IMR-90 (cell line): ENCODE measurements around the gene RBKS. TPM values are rescaled to one million over a fixed set of nuclear protein-coding genes. Genes with fewer than 3 reads are reported as not detected.

Experiments
- ATAC-seq: fragments of 200-7000 bp; cut with Tn5 transposase; 2 replicates; pipeline ENCODE4 v1.9.1; 2020; ENCODE audit warnings: low read depth, mild to moderate bottlenecking, moderate library complexity
- BruUV-seq: library from RNA; stranded (reverse); fragments of 400-500 nt; replicated peaks from 2 replicates; lab custom pipeline; 2021; lab: Mats Ljungman, UMichigan
- CTCF ChIA-PET: fragments of 300-600 bp; formaldehyde crosslinking; extraction: SDS; loops from one replicate; lab custom pipeline; 2021; ENCODE audit warnings: antibody characterized with exemption; lab: Yijun Ruan, JAX
- POLR2A ChIA-PET: fragments of 300-600 bp; sonication (Branson Sonifier 250); formaldehyde crosslinking; loops from one replicate; lab custom pipeline; 2022; ENCODE audit warnings: antibody characterized with exemption; ENCODE audit not compliant: unreplicated experiment; lab: Charles Lee
- DNase-seq: peaks from one replicate; pipeline ENCODE4 v3.0.0; 2013
- H2AFZ ChIP-seq: replicated peaks from 2 replicates; pipeline ENCODE3; 2013; ENCODE audit warnings: low read length, mild to moderate bottlenecking; ENCODE audit not compliant: poor library complexity
- H2AK5ac ChIP-seq: 2 replicates; pipeline ENCODE4 v1.6.1; 2013; ENCODE audit warnings: low read depth, low read length, inconsistent platforms
- H2AK9ac ChIP-seq: replicated peaks from 2 replicates; pipeline ENCODE3; 2013; ENCODE audit warnings: mild to moderate bottlenecking, low read depth, low read length, moderate library complexity; ENCODE audit not compliant: poor library complexity
- H2BK120ac ChIP-seq: 2 replicates; pipeline ENCODE4 v1.6.1; 2013; ENCODE audit warnings: low read depth, low read length, inconsistent platforms
- H2BK15ac ChIP-seq: 3 replicates; pipeline ENCODE4 v1.6.1; 2013; ENCODE audit warnings: low read depth, low read length, inconsistent platforms
- H2BK20ac ChIP-seq: 2 replicates; pipeline ENCODE4 v1.6.1; 2013; ENCODE audit warnings: low read depth, mild to moderate bottlenecking, inconsistent platforms, low read length, moderate library complexity
- H2BK5ac ChIP-seq: 2 replicates; pipeline ENCODE4 v1.6.1; 2013; ENCODE audit warnings: mild to moderate bottlenecking, low read depth, low read length, inconsistent platforms; ENCODE audit not compliant: poor library complexity, severe bottlenecking
- H3K14ac ChIP-seq: replicated peaks from 2 replicates; pipeline ENCODE4 v1.6.1; 2013; ENCODE audit warnings: low read depth, low read length, inconsistent platforms
- H3K18ac ChIP-seq: 2 replicates; pipeline ENCODE4 v1.6.1; 2013; ENCODE audit warnings: low read depth, low read length, control low read depth
- H3K23ac ChIP-seq: 2 replicates; pipeline ENCODE4 v1.6.1; 2013; ENCODE audit warnings: low read depth, low read length, inconsistent platforms
- H3K27ac ChIP-seq: 2 replicates; pipeline ENCODE4 v1.5.1; 2013; ENCODE audit warnings: mild to moderate bottlenecking, control low read depth, low read length; ENCODE audit not compliant: insufficient read depth
- H3K27me3 ChIP-seq: 2 replicates; pipeline ENCODE4 v1.6.1; 2013; ENCODE audit warnings: low read length; ENCODE audit not compliant: control insufficient read depth, insufficient read depth
- H3K36me3 ChIP-seq: 2 replicates; pipeline ENCODE4 v1.6.1; 2013; ENCODE audit warnings: low read length, mixed read lengths; ENCODE audit not compliant: control insufficient read depth, insufficient read depth
- H3K4ac ChIP-seq: 2 replicates; pipeline ENCODE4 v1.6.1; 2013; ENCODE audit warnings: low read depth, low read length, inconsistent platforms
- H3K4me1 ChIP-seq: 2 replicates; pipeline ENCODE4 v1.6.1; 2013; ENCODE audit warnings: low read length, mixed read lengths; ENCODE audit not compliant: control insufficient read depth, insufficient read depth
- H3K4me2 ChIP-seq: 2 replicates; pipeline ENCODE4 v1.6.1; 2013; ENCODE audit warnings: low read depth, mild to moderate bottlenecking, control low read depth, low read length, moderate library complexity
- H3K4me3 ChIP-seq: 2 replicates; pipeline ENCODE4 v1.5.1; 2013; ENCODE audit warnings: low read depth, mild to moderate bottlenecking, control low read depth, low read length, moderate library complexity; ENCODE audit not compliant: insufficient read depth
- H3K56ac ChIP-seq: 2 replicates; pipeline ENCODE4 v1.6.1; 2013; ENCODE audit warnings: low read length, inconsistent platforms; ENCODE audit not compliant: insufficient read depth; ENCODE audit errors: extremely low read depth
- H3K79me1 ChIP-seq, 2 experiments: 2 replicates each; pipeline ENCODE4 v1.6.1; 2013; ENCODE audit warnings: low read length in 2 of 2, inconsistent platforms in 1 of 2, low read depth in 1 of 2
- H3K9ac ChIP-seq: 2 replicates; pipeline ENCODE4 v1.6.1; 2013; ENCODE audit warnings: low read depth, low read length, control low read depth
- H3K9me1 ChIP-seq: 2 replicates; pipeline ENCODE4 v1.6.1; 2013; ENCODE audit warnings: low read length, inconsistent platforms; ENCODE audit not compliant: insufficient read depth
- H3K9me3 ChIP-seq: 2 replicates; pipeline ENCODE4 v1.6.1; 2013; ENCODE audit warnings: low read length; ENCODE audit not compliant: control insufficient read depth, insufficient read depth
- H4K20me1 ChIP-seq: 2 replicates; pipeline ENCODE4 v1.6.1; 2013; ENCODE audit warnings: low read length, inconsistent platforms; ENCODE audit not compliant: insufficient read depth
- H4K5ac ChIP-seq: 2 replicates; pipeline ENCODE4 v1.6.1; 2013; ENCODE audit warnings: mild to moderate bottlenecking, low read depth, low read length, control low read depth
- H4K8ac ChIP-seq, 2 experiments: 2 replicates each; pipeline ENCODE4 v1.6.1; 2013; ENCODE audit warnings: low read depth in 2 of 2, low read length in 2 of 2, control low read depth in 1 of 2, inconsistent platforms in 1 of 2
- H4K91ac ChIP-seq: 2 replicates; pipeline ENCODE4 v1.6.1; 2013; ENCODE audit warnings: low read depth, low read length, inconsistent platforms; ENCODE audit not compliant: insufficient read depth
- BHLHE40 ChIP-seq: fragments of 150-350 bp; IDR thresholded peaks from 2 replicates; pipeline ENCODE4 v1.6.1; 2016; ENCODE audit warnings: mild to moderate bottlenecking, low read depth, low read length
- CEBPB ChIP-seq: IDR thresholded peaks from 2 replicates; pipeline ENCODE4 v1.6.1; 2012; ENCODE audit warnings: low read depth, low read length, improper control_type of control experiment
- CHD1 ChIP-seq: IDR thresholded peaks from 2 replicates; pipeline ENCODE4 v1.6.1; 2012; ENCODE audit warnings: low read depth, low read length, improper control_type of control experiment
- ELK1 ChIP-seq: fragments of 150-350 bp; IDR thresholded peaks from 2 replicates; pipeline ENCODE4 v1.6.1; 2016; ENCODE audit warnings: low read depth, mild to moderate bottlenecking, low read length, moderate library complexity, borderline replicate concordance
- FOS ChIP-seq: fragments of 150-350 bp; IDR thresholded peaks from 2 replicates; pipeline ENCODE4 v1.6.1; 2016; ENCODE audit warnings: low read depth, low read length
- MAFK ChIP-seq: IDR thresholded peaks from 2 replicates; pipeline ENCODE4 v1.6.1; 2012; ENCODE audit warnings: low read depth, low read length, improper control_type of control experiment
- MAZ ChIP-seq: IDR thresholded peaks from 2 replicates; pipeline ENCODE4 v1.6.1; 2012; ENCODE audit warnings: low read depth, mild to moderate bottlenecking, low read length, improper control_type of control experiment, moderate library complexity, borderline replicate concordance
- MXI1 ChIP-seq: IDR thresholded peaks from 2 replicates; pipeline ENCODE4 v1.6.1; 2012; ENCODE audit warnings: low read depth, mild to moderate bottlenecking, low read length, moderate library complexity, borderline replicate concordance
- NFE2L2 ChIP-seq: fragments of 150-350 bp; IDR thresholded peaks from 2 replicates; pipeline ENCODE4 v1.6.1; 2016; ENCODE audit warnings: low read depth, mild to moderate bottlenecking, low read length
- POLR2A ChIP-seq: IDR thresholded peaks from 2 replicates; pipeline ENCODE4 v1.6.1; 2012; ENCODE audit warnings: mild to moderate bottlenecking, low read depth, low read length
- RCOR1 ChIP-seq: IDR thresholded peaks from 2 replicates; pipeline ENCODE4 v1.6.1; 2012; ENCODE audit warnings: mild to moderate bottlenecking, low read length, improper control_type of control experiment; ENCODE audit not compliant: insufficient replicate concordance
- RFX5 ChIP-seq: IDR thresholded peaks from 2 replicates; pipeline ENCODE4 v1.8.0; 2012; ENCODE audit warnings: low read depth, mild to moderate bottlenecking, low read length, moderate library complexity
- SMC3 ChIP-seq: fragments of 150-350 bp; IDR thresholded peaks from 2 replicates; pipeline ENCODE4 v1.6.1; 2016; ENCODE audit warnings: low read depth, mild to moderate bottlenecking, antibody characterized with exemption, low read length, moderate library complexity
- WGBS, 2 experiments: methylation state at CpG; one replicate each; pipeline versions ENCODE4 v1.1.5 to v1.1.7; 2013; ENCODE audit warnings: missing lambda C conversion rate in 2 of 2; ENCODE audit not compliant: insufficient read length in 1 of 2; ENCODE audit errors: extremely low coverage in 2 of 2; 5-methylcytosine and 5-hydroxymethylcytosine counted together
- dilution Hi-C: fragments of 300-500 bp; cut with HindIII; formaldehyde crosslinking; loops from one replicate; pipeline ENCODE4 v1.14.3; 2018; ENCODE audit warnings: low sequenced_read_pairs; ENCODE audit not compliant: unreplicated experiment
- in situ Hi-C: fragments of 300-500 bp; cut with MboI; formaldehyde crosslinking; loops from 3 replicates; pipeline ENCODE4 v1.14.3; 2019; ENCODE audit warnings: low sequenced_read_pairs, inconsistent platforms, mixed read lengths
- intact Hi-C: fragments of 100-400 bp; cut with micrococcal nuclease; formaldehyde crosslinking; loops from 2 replicates; pipeline ENCODE4 v1.10.0; 2022
- polyA plus RNA-seq, 3 experiments: library from polyadenylated mRNA; depleted of rRNA; stranded (reverse); fragments of >200 nt; gene quantifications; 2 replicates each; pipeline ENCODE4 v1.2.3, GENCODE V29; 2012; ENCODE audit warnings: low replicate concordance in 1 of 3
- total RNA-seq: library from RNA; depleted of rRNA; stranded (reverse); fragments of >200 nt; gene quantifications from 2 replicates; pipeline ENCODE4 v1.2.3, GENCODE V29; 2012
- TF ChIP-seq, protein P1 (sequence below): conservative IDR thresholded peaks from 2 replicates; pipeline ENCODE4 v1.5.1; 2012; ENCODE audit warnings: mild to moderate bottlenecking, low read depth, low read length, improper control_type of control experiment
- TF ChIP-seq, protein P2 (sequence below): fragments of 150-350 bp; IDR thresholded peaks from 2 replicates; pipeline ENCODE4 v1.6.1; 2017; ENCODE audit warnings: mild to moderate bottlenecking, antibody characterized with exemption, low read length, low read depth

RBKS gene
- total and polyA plus RNA-seq, 2 of the 4 experiments (the other 2 are of a cell fraction): 1.1 to 1.4 TPM

- H3K4me1 ChIP-seq: no peaks in the 10 kb centered on the region; the same call in 1 of the 2 replicates
- H2BK5ac ChIP-seq: no peak overlapping the region
- ATAC-seq: no peak
- peaks cover 2% of the 10 kb centered on the region; the same call in 1 of the 2 replicates for H3K9me1 ChIP-seq
- H3K23ac ChIP-seq: no peak overlapping the region
- intact Hi-C loops (no loop called here), in situ Hi-C loops (no loop called here), dilution Hi-C loops (no loop called here)
- H2AK5ac ChIP-seq: no peak overlapping the region
- H2BK20ac ChIP-seq: no peak overlapping the region
- no peak overlapping the region for H4K8ac ChIP-seq
- no peak overlapping the region for H2BK120ac ChIP-seq
- no peaks in the 10 kb centered on the region for H3K36me3 ChIP-seq
- H3K14ac ChIP-seq: no peak overlapping the region
- no peak for TF ChIP-seq MAZ
- TF ChIP-seq POLR2A: no peak
- no peak for TF ChIP-seq SMC3
- no peak for TF ChIP-seq RCOR1
- no peak for TF ChIP-seq RFX5
- TF ChIP-seq, protein P1, sequence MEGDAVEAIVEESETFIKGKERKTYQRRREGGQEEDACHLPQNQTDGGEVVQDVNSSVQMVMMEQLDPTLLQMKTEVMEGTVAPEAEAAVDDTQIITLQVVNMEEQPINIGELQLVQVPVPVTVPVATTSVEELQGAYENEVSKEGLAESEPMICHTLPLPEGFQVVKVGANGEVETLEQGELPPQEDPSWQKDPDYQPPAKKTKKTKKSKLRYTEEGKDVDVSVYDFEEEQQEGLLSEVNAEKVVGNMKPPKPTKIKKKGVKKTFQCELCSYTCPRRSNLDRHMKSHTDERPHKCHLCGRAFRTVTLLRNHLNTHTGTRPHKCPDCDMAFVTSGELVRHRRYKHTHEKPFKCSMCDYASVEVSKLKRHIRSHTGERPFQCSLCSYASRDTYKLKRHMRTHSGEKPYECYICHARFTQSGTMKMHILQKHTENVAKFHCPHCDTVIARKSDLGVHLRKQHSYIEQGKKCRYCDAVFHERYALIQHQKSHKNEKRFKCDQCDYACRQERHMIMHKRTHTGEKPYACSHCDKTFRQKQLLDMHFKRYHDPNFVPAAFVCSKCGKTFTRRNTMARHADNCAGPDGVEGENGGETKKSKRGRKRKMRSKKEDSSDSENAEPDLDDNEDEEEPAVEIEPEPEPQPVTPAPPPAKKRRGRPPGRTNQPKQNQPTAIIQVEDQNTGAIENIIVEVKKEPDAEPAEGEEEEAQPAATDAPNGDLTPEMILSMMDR: no peak
- no peak for TF ChIP-seq MAFK
- TF ChIP-seq MXI1: no peak
- no peak for TF ChIP-seq BHLHE40
- TF ChIP-seq CEBPB: no peak
- no peak for TF ChIP-seq ELK1
- no peak for TF ChIP-seq FOS
- TF ChIP-seq, protein P2, sequence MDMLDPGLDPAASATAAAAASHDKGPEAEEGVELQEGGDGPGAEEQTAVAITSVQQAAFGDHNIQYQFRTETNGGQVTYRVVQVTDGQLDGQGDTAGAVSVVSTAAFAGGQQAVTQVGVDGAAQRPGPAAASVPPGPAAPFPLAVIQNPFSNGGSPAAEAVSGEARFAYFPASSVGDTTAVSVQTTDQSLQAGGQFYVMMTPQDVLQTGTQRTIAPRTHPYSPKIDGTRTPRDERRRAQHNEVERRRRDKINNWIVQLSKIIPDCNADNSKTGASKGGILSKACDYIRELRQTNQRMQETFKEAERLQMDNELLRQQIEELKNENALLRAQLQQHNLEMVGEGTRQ: no peak
- TF ChIP-seq NFE2L2: no peak
- TF ChIP-seq CHD1: no peak
- ChIA-PET POLR2A (no interaction called here), CTCF (no interaction called here)
- no peaks in the 10 kb centered on the region for H3K27me3 ChIP-seq
- no peak overlapping the region for H3K4ac ChIP-seq
- no TSS peak for BruUV-seq
- no peak overlapping the region for H3K27ac ChIP-seq
- no peak overlapping the region for H2BK15ac ChIP-seq
- no peak overlapping the region for H3K4me2 ChIP-seq
- no peak overlapping the region for H3K56ac ChIP-seq
- DNase-seq: no peak
- H3K9ac ChIP-seq: no peak overlapping the region
- H3K4me3 ChIP-seq: no peak overlapping the region
- no CpG with 5 or more reads among the region's 1 CpG for WGBS, 2 experiments
- no peak overlapping the region for H2AK9ac ChIP-seq
- H2AFZ ChIP-seq: no peak overlapping the region
- H3K18ac ChIP-seq: no peak overlapping the region
- H4K91ac ChIP-seq: no peak overlapping the region
- H3K9me3 ChIP-seq: peaks cover 4% of the 10 kb centered on the region; the same call in 1 of the 2 replicates
- no peak overlapping the region for H4K5ac ChIP-seq
- H3K79me1 ChIP-seq: no peaks in the 10 kb centered on the region
- H4K20me1 ChIP-seq: no peaks in the 10 kb centered on the region
Observed at GRCh38 chr2:27828305-27828704, 61.9 kb downstream of the RBKS start.
